ENCODE results near the gene TMOD2. TPM values are rescaled to one million over a fixed set of nuclear protein-coding genes. Genes with fewer than 3 reads are reported as not detected.

Gene TMOD2
- total RNA-seq, 4 donors from 2014 or later, result 7.8 to 18.7 (median 9.5) TPM

DNA sequence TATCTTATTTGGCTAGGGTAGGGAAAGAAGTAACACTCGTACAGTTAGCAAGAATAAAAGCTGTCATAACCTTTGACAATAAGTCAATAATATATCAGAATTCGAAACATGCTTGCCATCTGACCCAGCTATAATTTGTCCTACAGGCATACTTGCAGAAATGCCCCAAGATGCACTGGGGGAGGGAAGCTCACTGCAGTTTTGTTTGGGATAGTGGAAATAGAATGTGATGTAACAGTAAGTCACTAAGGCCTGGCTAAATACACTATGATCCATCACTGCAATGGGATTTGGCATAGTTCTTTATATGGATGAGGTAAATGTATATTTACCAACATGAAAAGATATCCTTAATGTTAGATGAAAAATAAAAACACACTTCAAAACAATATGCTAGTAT, 52.6 kb downstream of the TMOD2 start:
- no peaks in the 10 kb centered on the region for H3K4me1 ChIP-seq
- no peaks in the 10 kb centered on the region for H3K27me3 ChIP-seq
- no peak overlapping the region for H3K27ac ChIP-seq
- 87% methylated on average over 2 of the region's 2 CpGs for WGBS
- no peaks in the 10 kb centered on the region for H3K9me3 ChIP-seq
- TF ChIP-seq, protein P1, sequence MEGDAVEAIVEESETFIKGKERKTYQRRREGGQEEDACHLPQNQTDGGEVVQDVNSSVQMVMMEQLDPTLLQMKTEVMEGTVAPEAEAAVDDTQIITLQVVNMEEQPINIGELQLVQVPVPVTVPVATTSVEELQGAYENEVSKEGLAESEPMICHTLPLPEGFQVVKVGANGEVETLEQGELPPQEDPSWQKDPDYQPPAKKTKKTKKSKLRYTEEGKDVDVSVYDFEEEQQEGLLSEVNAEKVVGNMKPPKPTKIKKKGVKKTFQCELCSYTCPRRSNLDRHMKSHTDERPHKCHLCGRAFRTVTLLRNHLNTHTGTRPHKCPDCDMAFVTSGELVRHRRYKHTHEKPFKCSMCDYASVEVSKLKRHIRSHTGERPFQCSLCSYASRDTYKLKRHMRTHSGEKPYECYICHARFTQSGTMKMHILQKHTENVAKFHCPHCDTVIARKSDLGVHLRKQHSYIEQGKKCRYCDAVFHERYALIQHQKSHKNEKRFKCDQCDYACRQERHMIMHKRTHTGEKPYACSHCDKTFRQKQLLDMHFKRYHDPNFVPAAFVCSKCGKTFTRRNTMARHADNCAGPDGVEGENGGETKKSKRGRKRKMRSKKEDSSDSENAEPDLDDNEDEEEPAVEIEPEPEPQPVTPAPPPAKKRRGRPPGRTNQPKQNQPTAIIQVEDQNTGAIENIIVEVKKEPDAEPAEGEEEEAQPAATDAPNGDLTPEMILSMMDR (IDR thresholded peaks at IDR 0.05), result no peak
- TF ChIP-seq POLR2A (IDR thresholded peaks at IDR 0.05), result no peak
- no peak overlapping the region for H3K4me3 ChIP-seq
- no peak for DNase-seq (ENCODE audit: low spot score in 2 of 2)
- peaks cover 20% of the 10 kb centered on the region for H3K36me3 ChIP-seq

DNA sequence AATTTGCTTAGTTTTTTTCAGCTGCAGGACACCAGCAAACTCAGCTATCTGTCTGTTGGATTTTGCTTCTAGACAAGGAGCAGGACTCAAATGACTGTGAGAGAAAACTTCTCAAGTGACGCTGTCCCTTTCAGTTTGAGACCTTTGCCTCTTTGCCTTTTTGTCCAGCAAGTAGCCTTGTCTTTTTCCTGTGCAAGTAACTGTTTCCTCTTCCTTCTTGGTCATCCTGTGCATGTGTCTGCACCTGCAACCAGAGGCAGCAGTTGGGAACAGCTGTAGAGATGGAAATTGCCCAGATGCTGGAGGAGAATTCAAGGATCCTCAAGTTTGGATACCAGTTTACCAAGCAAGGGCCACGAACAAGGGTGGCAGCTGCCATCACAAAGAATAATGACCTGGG, 54.7 kb downstream of the TMOD2 start:
- no peaks in the 10 kb centered on the region for H3K4me1 ChIP-seq
- no peak overlapping the region for H3K4me3 ChIP-seq
- peaks cover 15% of the 10 kb centered on the region for H3K36me3 ChIP-seq
- TF ChIP-seq, protein P1 (IDR thresholded peaks at IDR 0.05), result no peak
- no peak for TF ChIP-seq POLR2A (IDR thresholded peaks at IDR 0.05)
- no peak for TF ChIP-seq EP300 (IDR thresholded peaks at IDR 0.05)
- TF ChIP-seq POLR2AphosphoS5 (IDR thresholded peaks at IDR 0.05), result no peak
- no peak for DNase-seq (ENCODE audit: low spot score in 2 of 2)
- no peaks in the 10 kb centered on the region for H3K27me3 ChIP-seq
- H3K9me3 ChIP-seq, result no peaks in the 10 kb centered on the region
- H3K27ac ChIP-seq, result no peak overlapping the region
- WGBS, result 81% methylated on average over 2 of the region's 2 CpGs

DNA sequence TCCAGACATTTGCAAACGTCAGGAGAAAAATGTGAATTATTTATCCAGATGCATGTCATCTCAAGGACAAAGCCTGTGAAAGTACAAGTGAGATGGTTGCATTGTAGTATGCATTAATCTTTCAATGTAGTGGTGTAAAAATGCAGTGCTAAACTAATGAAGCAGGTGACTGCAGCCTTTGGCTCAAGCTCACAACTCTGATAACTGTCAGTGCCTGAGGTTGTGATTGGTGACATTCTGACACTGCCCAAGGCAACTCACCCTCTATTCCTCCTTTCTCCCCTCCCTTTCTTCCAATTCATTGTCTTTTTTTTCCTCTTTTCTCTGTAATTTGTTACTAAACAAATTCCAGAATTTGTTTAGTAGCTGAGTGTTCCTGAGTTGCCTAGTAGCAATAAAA, 58.1 kb downstream of the TMOD2 start:
- WGBS, result 73% methylated on average over 1 of the region's 1 CpG
- Histone ChIP-seq H3K4me1 (no peaks in the 10 kb centered on the region), H3K9me3 (no peaks in the 10 kb centered on the region), H3K27me3 (no peaks in the 10 kb centered on the region), H3K4me3 (no peak overlapping the region), H3K36me3 (peaks cover 15% of the 10 kb centered on the region), H3K27ac (no peak overlapping the region)
- no peak for DNase-seq (ENCODE audit: low spot score in 2 of 2)
- TF ChIP-seq POLR2AphosphoS5 (IDR thresholded peaks at IDR 0.05) (no peak), POLR2A (IDR thresholded peaks at IDR 0.05) (no peak), EP300 (IDR thresholded peaks at IDR 0.05) (no peak)
- TF ChIP-seq, protein P1 (IDR thresholded peaks at IDR 0.05), result no peak

DNA sequence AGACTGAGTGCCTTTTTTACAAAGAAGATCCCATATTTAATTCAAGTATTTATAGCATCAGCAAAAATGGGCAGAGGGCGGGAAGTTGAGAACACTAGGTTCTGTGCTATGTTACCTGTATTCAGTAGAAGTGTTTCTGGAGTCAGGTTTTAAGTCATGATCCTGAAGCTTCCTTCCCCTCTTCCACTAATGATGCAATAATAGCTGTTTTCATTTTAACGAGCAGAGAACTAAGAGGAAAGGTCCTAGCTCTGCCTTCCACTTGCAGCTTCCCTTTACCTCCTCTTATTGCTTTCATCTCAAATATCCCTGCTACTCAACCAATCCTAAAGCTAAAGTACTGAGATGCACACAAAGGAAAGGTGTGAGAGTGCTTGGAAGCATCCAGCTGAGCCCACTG, 61.2 kb downstream of the TMOD2 start:
- WGBS, result 84% methylated on average over 2 of the region's 2 CpGs
- TF ChIP-seq POLR2A (IDR thresholded peaks at IDR 0.05) (no peak), POLR2AphosphoS5 (IDR thresholded peaks at IDR 0.05) (no peak), EP300 (IDR thresholded peaks at IDR 0.05) (no peak)
- TF ChIP-seq, protein P1 (IDR thresholded peaks at IDR 0.05), result no peak
- Histone ChIP-seq H3K4me1 (no peaks in the 10 kb centered on the region), H3K9me3 (no peaks in the 10 kb centered on the region), H3K27ac (no peak overlapping the region), H3K4me3 (no peak overlapping the region), H3K27me3 (no peaks in the 10 kb centered on the region), H3K36me3 (peaks cover 3% of the 10 kb centered on the region)
- no peak for DNase-seq (ENCODE audit: low spot score in 2 of 2)

DNA sequence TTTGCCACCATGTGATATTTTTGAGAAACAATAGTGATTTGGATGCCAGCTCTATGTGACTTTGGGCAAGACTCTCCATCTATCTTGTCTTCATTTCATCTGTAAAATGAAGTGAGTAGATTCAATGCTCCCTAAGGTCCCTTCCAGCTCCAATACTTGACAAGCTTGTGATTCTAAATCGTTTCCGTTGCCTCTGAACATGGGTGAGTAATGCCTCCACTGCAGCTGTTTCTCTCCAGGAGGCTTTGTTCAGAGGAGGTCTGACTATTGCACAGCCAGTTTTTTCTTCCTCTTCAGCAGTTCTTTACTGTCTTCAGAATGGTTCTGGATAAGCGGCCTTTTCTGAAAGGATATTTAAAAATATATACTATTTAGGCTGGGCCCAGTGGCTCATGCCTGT, 63.2 kb downstream of the TMOD2 start:
- no peak for DNase-seq (ENCODE audit: low spot score in 2 of 2)

More for the DNA sequence above, 63.2 kb downstream of the TMOD2 start:
- Histone ChIP-seq H3K36me3 (no peaks in the 10 kb centered on the region), H3K4me3 (no peak overlapping the region), H3K4me1 (no peaks in the 10 kb centered on the region), H3K9me3 (no peaks in the 10 kb centered on the region), H3K27ac (no peak overlapping the region), H3K27me3 (no peaks in the 10 kb centered on the region)
- TF ChIP-seq, protein P1 (IDR thresholded peaks at IDR 0.05), result no peak
- TF ChIP-seq EP300 (IDR thresholded peaks at IDR 0.05) (no peak), POLR2A (IDR thresholded peaks at IDR 0.05) (no peak), POLR2AphosphoS5 (IDR thresholded peaks at IDR 0.05) (no peak)
- WGBS, result 80% methylated on average over 3 of the region's 3 CpGs

Measured in suprapubic skin (tissue), 4 donors.